K562 (cell line): Measurements from ENCODE around the gene CBX2. TPM values are rescaled to one million over a fixed set of nuclear protein-coding genes. Genes with fewer than 3 reads are reported as not detected.

Experiments
- ARHGAP35 ChIP-seq: fragments of 450-650 bp; IDR thresholded peaks from 2 replicates; pipeline ENCODE4 v1.6.1; 2018; ENCODE audit not compliant: partially characterized antibody
- BCL6 ChIP-seq: fragments of 250-450 bp; sonication (Bioruptor Pico); IDR thresholded peaks from 2 replicates; pipeline ENCODE4 v1.4.0; 2020
- CHCHD3 ChIP-seq: fragments of 250-450 bp; sonication (Bioruptor Pico); IDR thresholded peaks from 2 replicates; pipeline ENCODE4 v2.1.2; 2022; ENCODE audit warnings: mild to moderate bottlenecking
- FOXO4 ChIP-seq: fragments of 450-650 bp; formaldehyde crosslinking; IDR thresholded peaks from 2 replicates; pipeline ENCODE4 v1.4.0; 2020; ENCODE audit warnings: mild to moderate bottlenecking, moderate library complexity
- FOXP4 ChIP-seq: sonication (generic); formaldehyde crosslinking; IDR thresholded peaks from 2 replicates; pipeline ENCODE4 v1.8.0; 2022; ENCODE audit warnings: mild to moderate bottlenecking, missing genetic modification reagents, borderline replicate concordance
- GATAD2A ChIP-seq: fragments of 450-650 bp; IDR thresholded peaks from 2 replicates; pipeline ENCODE4 v1.6.1; 2017
- IFI16 ChIP-seq: fragments of 250-450 bp; sonication (Bioruptor Pico); IDR thresholded peaks from 2 replicates; pipeline ENCODE4 v2.1.2; 2022; ENCODE audit warnings: mild to moderate bottlenecking, inconsistent platforms
- KLF6 ChIP-seq: fragments of 250-450 bp; sonication (Bioruptor Pico); IDR thresholded peaks from 2 replicates; pipeline ENCODE4 v1.4.0; 2020; ENCODE audit warnings: mild to moderate bottlenecking, moderate library complexity, borderline replicate concordance
- MAX ChIP-seq: sonication (generic); formaldehyde crosslinking; IDR thresholded peaks from 2 replicates; pipeline ENCODE4 v1.9.0; 2022; ENCODE audit warnings: mild to moderate bottlenecking, missing genetic modification reagents
- MCM2 ChIP-seq: fragments of 450-650 bp; IDR thresholded peaks from 2 replicates; pipeline ENCODE4 v1.6.1; 2017; ENCODE audit warnings: low read depth, mild to moderate bottlenecking
- MXI1 ChIP-seq: IDR thresholded peaks from 2 replicates; pipeline ENCODE4 v1.6.1; 2011; ENCODE audit warnings: low read depth, mild to moderate bottlenecking, improper control_type of control experiment, low read length
- RB1 ChIP-seq: fragments of 450-650 bp; IDR thresholded peaks from 2 replicates; pipeline ENCODE4 v1.6.1; 2017; ENCODE audit warnings: low read depth, mild to moderate bottlenecking
- RBM22 ChIP-seq: fragments of 200-400 bp; formaldehyde crosslinking; IDR thresholded peaks from 2 replicates; pipeline ENCODE4 v1.6.1; 2018; ENCODE audit warnings: low read length, low read depth; ENCODE audit not compliant: poor library complexity, severe bottlenecking
- ZBTB7A ChIP-seq: IDR thresholded peaks from 2 replicates; pipeline ENCODE4 v1.6.1; 2011; ENCODE audit warnings: low read depth, mild to moderate bottlenecking, low read length, moderate library complexity, borderline replicate concordance; ENCODE audit not compliant: control insufficient read depth
- ZNF12 ChIP-seq: sonication (generic); formaldehyde crosslinking; IDR thresholded peaks from 2 replicates; pipeline ENCODE4 v1.4.0; 2020; ENCODE audit warnings: mild to moderate bottlenecking, missing genetic modification reagents
- ZNF174 ChIP-seq: fragments of 250-450 bp; sonication (Bioruptor Pico); IDR thresholded peaks from 2 replicates; pipeline ENCODE4 v1.4.0; 2020; ENCODE audit warnings: mild to moderate bottlenecking
- ZNF212 ChIP-seq: fragments of 450-650 bp; formaldehyde crosslinking; IDR thresholded peaks from 2 replicates; pipeline ENCODE4 v1.4.0; 2020; ENCODE audit warnings: mild to moderate bottlenecking
- ZNF23 ChIP-seq: fragments of 250-450 bp; sonication (Bioruptor Pico); IDR thresholded peaks from 2 replicates; pipeline ENCODE4 v1.4.0; 2020; ENCODE audit warnings: mild to moderate bottlenecking
- ZNF445 ChIP-seq: fragments of 250-450 bp; sonication (Bioruptor Pico); IDR thresholded peaks from 2 replicates; pipeline ENCODE4 v1.4.0; 2020; ENCODE audit warnings: low read depth, mild to moderate bottlenecking, moderate library complexity
- ZNF609 ChIP-seq: sonication (generic); formaldehyde crosslinking; IDR thresholded peaks from 2 replicates; pipeline ENCODE4 v1.8.1; 2023; ENCODE audit warnings: missing genetic modification reagents, mild to moderate bottlenecking, borderline replicate concordance
- polyA plus RNA-seq, 8 experiments: library from polyadenylated mRNA; depleted of rRNA in 4 of 8; stranded (reverse) in 5 of 8; unstranded in 3 of 8; fragments of >200 nt; fragmentation: Nextera tagmentation in 2 of 8; fragmentation: Illumina TruSeq in 1 of 8; extraction: Ambion mirVana in 2 of 8; extraction: Trizol in 1 of 8; gene quantifications; 2 replicates each; pipeline versions ENCODE4 v1.2.1 to v1.2.3, GENCODE V29; 2011 to 2014; ENCODE audit warnings: inconsistent platforms in 1 of 8, missing spikeins in 1 of 8
- total RNA-seq, 7 experiments: library from RNA; depleted of rRNA in 6 of 7; stranded (reverse); fragments of >200 nt in 6 of 7; fragmentation: Illumina TruSeq in 2 of 7; extraction: Trizol in 2 of 7; gene quantifications; 2 replicates each; pipeline versions ENCODE4 v1.2.1 to v1.2.3, GENCODE V29; 2011 to 2021; ENCODE audit warnings: low replicate concordance in 1 of 7

CBX2 gene
- total and polyA plus RNA-seq, 9 of the 15 experiments (the other 6 are each of a cell fraction or from before 2014, with no cell fraction given): 0.66 to 26.9 (median 13.9) TPM

GRCh38 chr17:79834565-79835469, 56.9 kb downstream of the CBX2 start (continued):
- TF ChIP-seq FOXP4 (CRISPR knock-in tag) (no peak), MXI1 (no peak), GATAD2A (0 out of 2 replicates have a peak, but pooled peaks have one; percentile 60), FOXO4 (CRISPR knock-in tag) (0 out of 2 replicates have a peak, but pooled peaks have one; percentile 60), IFI16 (CRISPR knock-in tag) (no peak), CHCHD3 (no peak), MAX (CRISPR knock-in tag) (peak; percentile 53), ZNF23 (no peak), RB1 (no peak), ZNF12 (no peak), KLF6 (CRISPR knock-in tag) (no peak), ZNF445 (CRISPR knock-in tag) (peak; percentile 62; the same call in 1 of the 2 replicates), BCL6 (CRISPR knock-in tag) (no peak), ZNF609 (no peak), ZNF212 (CRISPR knock-in tag) (no peak), ZNF174 (CRISPR knock-in tag) (no peak), RBM22 (peak; percentile 91), ZBTB7A (peak; percentile 75; the same call in 1 of the 2 replicates), MCM2 (no peak), ARHGAP35 (peak; percentile 3)
